Embryonic facial prominence (tissue), 1 donor: ENCODE measurements around the gene ZNF326.

Experiments used
- DNase-seq: peaks from one replicate; pipeline ENCODE4 v3.0.0-alpha.2; 2016; ENCODE audit errors: extremely low spot score

The ZNF326 gene

GRCh38 chr1:90074137-90074536 lies 79.2 kb downstream of the ZNF326 start:
- no peak for DNase-seq

- DNase-seq: no peak
Observed at GRCh38 chr1:90074566-90074965, 79.7 kb downstream of the ZNF326 start.

- no peak for DNase-seq
Observed at GRCh38 chr1:90074970-90075391, 80.1 kb downstream of the ZNF326 start.

GRCh38 chr1:90083995-90084394 lies 89.1 kb downstream of the ZNF326 start:
- DNase-seq: no peak
